WERI-Rb-1 (cell line): ENCODE data around the gene LILRB5.
"Not testable (repeated sequence)": the region's sequence is repeated elsewhere in the genome, so short reads cannot be mapped to it uniquely, and the experiment has no call there.

Source experiments
- DNase-seq: peaks from one replicate; pipeline ENCODE4 v3.0.0-alpha.2; 2020
- H3K27ac ChIP-seq: fragments of 250-450 bp; sonication (Bioruptor Pico); 2 replicates; pipeline ENCODE4 v1.5.1; 2020; ENCODE audit warnings: mild to moderate bottlenecking, moderate library complexity
- H3K27me3 ChIP-seq: fragments of 250-450 bp; sonication (Bioruptor Pico); 2 replicates; pipeline ENCODE4 v1.5.1; 2021; ENCODE audit warnings: mild to moderate bottlenecking, low read depth, moderate library complexity; ENCODE audit not compliant: insufficient read depth, severe bottlenecking
- H3K36me3 ChIP-seq: fragments of 250-450 bp; sonication (Bioruptor Pico); 2 replicates; pipeline ENCODE4 v1.5.1; 2020; ENCODE audit warnings: mild to moderate bottlenecking, moderate library complexity
- H3K4me3 ChIP-seq: 2 replicates; pipeline ENCODE4 v1.5.1; 2011; ENCODE audit warnings: low read depth, mild to moderate bottlenecking, control low read depth, low read length
- H3K9me3 ChIP-seq: fragments of 250-450 bp; sonication (Bioruptor Pico); 2 replicates; pipeline ENCODE4 v1.5.1; 2021; ENCODE audit warnings: mild to moderate bottlenecking, moderate library complexity; ENCODE audit not compliant: severe bottlenecking
- TF ChIP-seq, protein P1 (sequence below): IDR thresholded peaks from 2 replicates; pipeline ENCODE4 v1.5.1; 2011; ENCODE audit warnings: low read depth, mild to moderate bottlenecking, control low read depth, inconsistent platforms, low read length

LILRB5 gene

DNA sequence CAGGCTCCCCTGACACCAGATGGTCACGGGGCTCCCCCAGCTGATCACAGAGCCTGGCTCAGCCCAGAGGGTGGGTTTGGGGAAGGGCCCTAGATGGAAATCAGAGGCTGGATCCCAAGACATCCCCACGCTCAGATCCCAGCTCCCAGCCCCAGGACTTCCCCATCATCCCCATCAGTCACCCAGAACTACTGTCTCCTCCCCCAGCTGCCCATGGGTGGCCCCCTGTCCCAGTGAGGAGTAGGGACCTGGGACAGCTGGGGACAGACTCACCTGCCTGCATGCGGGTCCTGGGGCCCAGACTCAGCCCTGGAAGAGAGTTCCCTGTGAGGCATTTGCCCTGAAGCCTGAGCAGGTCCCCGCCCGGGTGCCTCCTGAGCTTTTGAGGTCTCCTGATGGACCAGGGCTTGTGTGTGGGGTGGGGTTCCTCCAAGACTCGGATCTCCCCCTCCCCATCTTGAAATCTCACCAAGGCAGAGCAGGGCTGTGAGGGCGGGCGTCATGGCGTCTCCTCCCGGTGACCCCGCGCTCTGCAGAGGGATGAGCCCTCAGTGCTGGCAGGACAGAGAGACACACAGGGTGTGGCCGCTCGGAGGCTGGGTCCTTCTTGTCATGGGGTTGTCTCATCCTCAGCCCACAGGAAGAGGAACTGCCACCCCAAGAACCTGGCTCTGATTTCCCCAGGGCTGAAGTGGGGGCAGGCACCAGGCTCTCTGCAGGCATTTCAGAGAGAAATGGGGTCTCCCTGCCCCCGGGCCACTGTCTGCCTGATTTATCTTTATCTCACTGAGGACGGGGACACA is 34.4 kb downstream of the LILRB5 start, which contains the start of gene LILRB3:
Gene LILRB3, minus strand, starts transcription at position 534 of the 803 bp plus-strand sequence. Its CDS starts 31 bp downstream, at position 503.
- not testable (repeated sequence) for H3K4me3 ChIP-seq, H3K36me3 ChIP-seq, H3K27ac ChIP-seq, H3K27me3 ChIP-seq, DNase-seq, H3K9me3 ChIP-seq

DNA sequence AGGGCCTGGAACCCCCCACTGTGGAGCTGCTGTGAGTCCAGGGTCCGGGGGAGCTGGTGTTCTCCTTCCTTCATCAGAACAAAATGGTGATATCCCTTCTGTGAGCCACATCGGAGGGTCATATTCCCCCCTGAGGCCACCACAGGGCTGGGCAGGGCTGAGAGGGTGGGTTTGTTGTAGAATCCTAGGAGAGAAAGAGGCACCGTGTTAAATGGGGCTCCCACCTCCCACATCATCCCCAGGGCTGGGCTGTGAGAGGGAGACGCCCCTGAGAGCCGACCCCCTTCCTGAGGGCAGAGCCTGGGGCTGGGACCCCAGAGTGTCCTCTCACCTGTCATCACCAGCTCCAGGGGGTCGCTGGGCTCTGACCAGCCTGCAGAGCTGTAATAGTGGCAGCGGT is 35.1 kb downstream of the LILRB5 start:
- DNase-seq, H3K4me3 ChIP-seq: not testable (repeated sequence)

DNA sequence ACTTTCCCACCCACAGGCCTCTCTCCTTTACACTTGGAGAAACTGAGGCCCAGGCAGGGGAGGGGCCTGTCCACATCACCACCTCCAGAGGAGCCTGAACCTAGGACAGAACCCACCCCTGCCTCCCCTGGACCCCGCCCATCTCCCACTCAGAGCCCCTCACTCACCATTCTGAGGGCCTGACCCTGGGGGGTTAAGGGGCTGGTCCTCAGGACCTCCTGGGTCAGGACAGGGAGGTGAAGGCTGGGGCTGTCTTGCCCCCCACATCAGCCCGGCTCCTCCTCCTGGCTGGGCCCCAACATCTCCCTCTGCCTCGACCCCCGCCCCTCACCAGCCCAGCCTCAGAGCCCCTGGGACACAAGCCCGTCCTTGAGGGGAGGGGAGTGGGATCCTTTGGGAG is 37.4 kb downstream of the LILRB5 start:
- not testable (repeated sequence) for H3K36me3 ChIP-seq, H3K4me3 ChIP-seq, DNase-seq, H3K9me3 ChIP-seq, H3K27ac ChIP-seq, H3K27me3 ChIP-seq

More for the DNA sequence above, 35.1 kb downstream of the LILRB5 start:
- H3K27me3 ChIP-seq, H3K9me3 ChIP-seq, H3K27ac ChIP-seq, H3K36me3 ChIP-seq: not testable (repeated sequence)

DNA sequence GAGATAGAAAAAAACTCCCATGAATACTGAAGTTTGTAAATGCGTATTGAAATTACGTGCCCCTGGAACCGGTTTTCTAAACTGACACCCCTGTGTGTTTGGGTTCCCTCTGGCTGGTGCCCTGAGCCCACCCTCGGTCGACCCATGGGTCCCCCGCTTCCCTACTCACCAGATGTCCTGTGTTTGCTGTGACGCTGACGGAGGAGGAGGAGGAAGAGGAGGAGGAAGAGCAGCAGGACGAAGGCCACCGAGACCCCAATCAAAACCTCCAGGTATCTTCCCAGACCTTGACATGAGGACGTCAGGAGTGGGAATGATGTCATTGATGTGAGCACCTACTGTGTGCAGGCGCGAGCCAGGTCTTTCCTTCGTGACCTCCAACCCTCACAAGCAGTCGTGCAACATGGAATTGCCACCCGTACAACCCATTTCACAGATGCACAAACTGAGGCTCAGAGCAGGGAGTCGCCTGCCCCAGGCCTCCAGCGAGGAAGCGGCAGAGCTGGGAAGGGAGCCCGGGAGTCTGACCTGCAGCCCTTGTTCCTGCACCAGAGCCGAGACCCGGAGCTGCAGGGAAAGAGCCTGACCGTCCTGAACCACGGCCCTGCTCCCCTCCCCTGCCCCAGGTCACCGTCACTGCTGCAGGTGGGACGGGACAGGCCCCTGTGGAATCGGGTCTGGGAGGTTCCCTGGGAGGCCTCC is 38.0 kb downstream of the LILRB5 start:
- Histone ChIP-seq H3K4me3 (no peak overlapping the region), H3K27me3 (no peaks in the 10 kb centered on the region), H3K36me3 (no peaks in the 10 kb centered on the region), H3K27ac (no peak overlapping the region), H3K9me3 (no peaks in the 10 kb centered on the region)
- no peak for DNase-seq
- TF ChIP-seq, protein P1, sequence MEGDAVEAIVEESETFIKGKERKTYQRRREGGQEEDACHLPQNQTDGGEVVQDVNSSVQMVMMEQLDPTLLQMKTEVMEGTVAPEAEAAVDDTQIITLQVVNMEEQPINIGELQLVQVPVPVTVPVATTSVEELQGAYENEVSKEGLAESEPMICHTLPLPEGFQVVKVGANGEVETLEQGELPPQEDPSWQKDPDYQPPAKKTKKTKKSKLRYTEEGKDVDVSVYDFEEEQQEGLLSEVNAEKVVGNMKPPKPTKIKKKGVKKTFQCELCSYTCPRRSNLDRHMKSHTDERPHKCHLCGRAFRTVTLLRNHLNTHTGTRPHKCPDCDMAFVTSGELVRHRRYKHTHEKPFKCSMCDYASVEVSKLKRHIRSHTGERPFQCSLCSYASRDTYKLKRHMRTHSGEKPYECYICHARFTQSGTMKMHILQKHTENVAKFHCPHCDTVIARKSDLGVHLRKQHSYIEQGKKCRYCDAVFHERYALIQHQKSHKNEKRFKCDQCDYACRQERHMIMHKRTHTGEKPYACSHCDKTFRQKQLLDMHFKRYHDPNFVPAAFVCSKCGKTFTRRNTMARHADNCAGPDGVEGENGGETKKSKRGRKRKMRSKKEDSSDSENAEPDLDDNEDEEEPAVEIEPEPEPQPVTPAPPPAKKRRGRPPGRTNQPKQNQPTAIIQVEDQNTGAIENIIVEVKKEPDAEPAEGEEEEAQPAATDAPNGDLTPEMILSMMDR = no peak

DNA sequence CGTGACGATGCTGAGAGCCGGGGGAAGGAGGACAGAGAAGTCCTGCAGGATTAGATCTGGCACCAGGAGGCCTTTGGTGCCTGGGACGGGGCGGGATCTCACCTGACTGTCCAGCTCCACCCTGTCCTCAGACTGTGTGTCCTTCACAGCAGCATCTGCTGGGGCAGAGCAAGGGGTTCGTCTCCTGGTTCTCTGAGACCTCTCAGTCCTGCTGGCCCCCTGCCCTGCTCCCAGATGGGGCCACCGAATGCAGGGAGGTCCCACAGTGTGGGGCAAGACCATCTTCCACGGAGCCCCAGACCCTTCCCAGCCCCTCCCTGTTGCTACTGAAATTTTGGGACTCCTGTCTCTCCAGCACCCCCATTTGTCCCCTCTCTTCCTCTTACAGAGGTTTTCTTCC is 38.8 kb downstream of the LILRB5 start:
- no peaks in the 10 kb centered on the region for H3K36me3 ChIP-seq
- no peak overlapping the region for H3K27ac ChIP-seq
- H3K4me3 ChIP-seq = no peak overlapping the region
- H3K9me3 ChIP-seq = no peaks in the 10 kb centered on the region
- H3K27me3 ChIP-seq = no peaks in the 10 kb centered on the region
- DNase-seq = no peak
- TF ChIP-seq, protein P1 = no peak

DNA sequence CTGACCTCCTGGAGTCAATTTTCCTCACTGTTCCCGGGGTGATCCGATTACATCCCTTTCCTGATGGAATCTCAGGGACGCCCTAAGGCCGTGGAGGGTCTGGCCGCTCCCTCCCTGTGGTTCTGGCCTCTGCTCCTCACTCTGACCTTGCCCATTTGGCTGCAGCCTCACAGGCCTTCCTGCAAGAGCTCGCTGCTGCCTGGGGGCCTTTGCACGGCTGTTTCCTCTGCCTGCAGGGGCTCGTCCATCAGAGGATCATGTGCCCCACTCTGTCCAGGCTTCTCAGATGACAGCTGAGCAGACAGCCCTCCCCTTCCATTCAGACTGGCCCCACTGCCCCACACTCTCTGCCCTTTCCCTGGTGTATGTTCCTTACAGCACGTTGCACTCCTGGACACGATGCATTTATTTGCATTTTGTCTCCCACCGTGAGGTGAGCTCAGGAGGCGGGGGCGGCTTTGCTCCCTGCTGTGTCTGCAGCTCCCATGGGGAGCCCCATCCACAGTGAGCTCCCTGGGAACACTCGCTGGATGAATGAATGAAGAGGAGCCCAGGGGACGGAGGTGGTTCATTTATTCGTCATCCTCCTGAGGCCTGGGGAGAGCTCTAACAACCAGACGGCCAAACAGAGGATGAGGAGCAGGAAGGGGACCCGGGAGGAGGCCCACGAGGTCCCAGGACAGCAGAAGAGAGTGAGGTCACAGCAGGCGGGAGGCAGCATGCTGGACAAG is 39.4 kb downstream of the LILRB5 start:
- H3K4me3 ChIP-seq, H3K9me3 ChIP-seq, H3K27me3 ChIP-seq, DNase-seq, H3K27ac ChIP-seq, H3K36me3 ChIP-seq: not testable (repeated sequence)

DNA sequence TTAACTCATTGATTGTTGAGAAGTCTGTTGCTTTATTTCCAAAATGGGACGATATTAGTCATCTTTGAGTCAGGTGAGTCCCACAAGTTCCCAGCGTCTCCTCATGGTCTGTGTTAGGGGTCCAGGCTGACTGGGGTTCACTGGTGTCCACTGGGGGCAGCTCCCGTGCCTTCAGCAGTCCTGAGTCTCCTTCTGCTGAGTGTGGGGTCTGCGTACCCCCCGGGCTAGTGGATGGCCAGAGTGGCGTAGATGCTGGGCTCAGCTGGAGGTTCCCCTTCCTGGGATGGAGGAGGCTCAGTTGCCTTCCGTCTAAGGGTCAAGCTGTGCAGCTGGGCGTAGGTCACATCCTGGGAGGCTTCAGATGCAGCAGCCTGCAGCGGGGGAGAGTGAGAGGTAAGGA is 40.2 kb downstream of the LILRB5 start:
- H3K4me3 ChIP-seq = no peak overlapping the region
- no peak for DNase-seq
- TF ChIP-seq, protein P1 = no peak
- no peaks in the 10 kb centered on the region for H3K36me3 ChIP-seq
- H3K27ac ChIP-seq = no peak overlapping the region
- H3K27me3 ChIP-seq = no peaks in the 10 kb centered on the region
- no peaks in the 10 kb centered on the region for H3K9me3 ChIP-seq

DNA sequence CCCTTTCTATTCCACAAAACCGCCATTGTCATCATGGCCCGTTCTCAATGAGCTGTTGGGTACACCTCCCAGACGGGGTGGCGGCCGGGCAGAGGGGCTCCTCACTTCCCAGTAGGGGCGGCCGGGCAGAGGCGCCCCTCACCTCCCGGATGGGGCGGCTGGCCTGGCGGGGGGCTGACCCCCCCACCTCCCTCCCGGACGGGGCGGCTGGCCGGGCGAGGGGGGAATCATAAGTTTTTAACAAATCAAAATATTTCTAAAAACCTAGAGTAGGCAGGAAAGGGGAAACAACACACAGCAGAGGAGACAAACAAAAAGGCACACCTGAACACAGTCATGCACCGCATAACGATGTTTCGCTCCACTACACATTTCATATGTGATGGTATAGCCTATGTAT is 42.3 kb downstream of the LILRB5 start:
- H3K27me3 ChIP-seq, DNase-seq, H3K36me3 ChIP-seq, H3K4me3 ChIP-seq, H3K9me3 ChIP-seq, H3K27ac ChIP-seq: not testable (repeated sequence)

DNA sequence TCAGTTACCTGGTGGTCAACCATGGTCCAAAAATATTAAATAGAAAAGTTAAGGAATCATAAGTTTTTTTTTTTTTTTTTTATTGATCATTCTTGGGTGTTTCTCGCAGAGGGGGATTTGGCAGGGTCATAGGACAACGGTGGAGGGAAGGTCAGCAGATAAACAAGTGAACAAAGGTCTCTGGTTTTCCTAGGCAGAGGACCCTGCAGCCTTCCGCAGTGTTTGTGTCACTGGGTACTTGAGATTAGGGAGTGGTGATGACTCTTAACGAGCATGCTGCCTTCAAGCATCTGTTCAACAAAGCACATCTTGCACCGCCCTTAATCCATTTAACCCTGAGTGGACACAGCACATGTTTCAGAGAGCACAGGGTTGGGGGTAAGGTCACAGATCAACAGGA is 42.9 kb downstream of the LILRB5 start:
- not testable (repeated sequence) for H3K36me3 ChIP-seq, H3K27ac ChIP-seq, H3K9me3 ChIP-seq, H3K27me3 ChIP-seq, DNase-seq, H3K4me3 ChIP-seq
